Breast epithelium (tissue), 4 donors: ENCODE measurements around the gene COL4A2. TPM values are rescaled to one million over a fixed set of nuclear protein-coding genes. Genes with fewer than 3 reads are reported as not detected.

Source experiments
- DNase-seq, 2 donors: peaks; one replicate each; pipeline ENCODE4 v3.0.0-alpha.2; 2019; ENCODE audit warnings: low spot score in 2 of 2
- H3K27ac ChIP-seq, 2 donors: fragments of 200-600 bp; sonication (generic) in 1 of 2; one replicate each; pipeline ENCODE4 v1.5.1; 2016 to 2019; ENCODE audit warnings: mild to moderate bottlenecking in 1 of 2
- H3K27me3 ChIP-seq, 2 donors: fragments of 200-600 bp; sonication (generic) in 1 of 2; one replicate each; pipeline versions ENCODE4 v1.5.1 to v1.6.0; 2017 to 2019; ENCODE audit warnings: control low read depth in 1 of 2, mild to moderate bottlenecking in 1 of 2
- H3K36me3 ChIP-seq: fragments of 200-600 bp; one replicate; pipeline ENCODE4 v1.5.1; 2019
- H3K4me1 ChIP-seq, 2 donors: fragments of 200-600 bp; sonication (generic); one replicate each; pipeline ENCODE4 v1.5.1; 2016 to 2019; ENCODE audit warnings: control low read depth in 1 of 2
- H3K4me3 ChIP-seq, 3 donors: fragments of 200-600 bp; sonication (generic); 1 replicate in 2 of 3; 2 replicates in 1 of 3; pipeline ENCODE4 v1.5.1; 2016 to 2019; ENCODE audit warnings: mild to moderate bottlenecking in 3 of 3, moderate library complexity in 2 of 3
- H3K9me3 ChIP-seq, 2 donors: fragments of 200-600 bp; sonication (generic) in 1 of 2; one replicate each; pipeline ENCODE4 v1.5.1; 2016 to 2019; ENCODE audit warnings: control low read depth in 1 of 2
- POLR2A ChIP-seq: fragments of 450-650 bp; IDR thresholded peaks from one replicate; pipeline ENCODE4 v1.6.1; 2016; ENCODE audit warnings: antibody characterized with exemption, mild to moderate bottlenecking, moderate library complexity
- POLR2AphosphoS5 ChIP-seq, 3 donors: sonication (generic); formaldehyde crosslinking; IDR thresholded peaks; one replicate each; pipeline ENCODE4 v1.6.1; 2017; ENCODE audit warnings: antibody characterized with exemption in 3 of 3
- intact Hi-C: fragments of 100-400 bp; cut with DNase I; formaldehyde crosslinking; loops from one replicate; pipeline ENCODE4 v1.15.1; 2023; ENCODE audit warnings: low total_unique reads
- total RNA-seq, 3 donors: library from RNA; depleted of rRNA; stranded (reverse); fragments of >200 nt; gene quantifications; one replicate each; pipeline ENCODE4 v1.1.0, GENCODE V29; 2016
- TF ChIP-seq, protein P1 (sequence below), 3 donors: fragments of 450-650 bp; IDR thresholded peaks; one replicate each; pipeline ENCODE4 v1.5.1; 2016 to 2017; ENCODE audit warnings: antibody characterized with exemption in 3 of 3, mild to moderate bottlenecking in 3 of 3, moderate library complexity in 3 of 3

Gene COL4A2
- total RNA-seq, 3 donors from 2014 or later = 107 to 841 (median 307) TPM

DNA sequence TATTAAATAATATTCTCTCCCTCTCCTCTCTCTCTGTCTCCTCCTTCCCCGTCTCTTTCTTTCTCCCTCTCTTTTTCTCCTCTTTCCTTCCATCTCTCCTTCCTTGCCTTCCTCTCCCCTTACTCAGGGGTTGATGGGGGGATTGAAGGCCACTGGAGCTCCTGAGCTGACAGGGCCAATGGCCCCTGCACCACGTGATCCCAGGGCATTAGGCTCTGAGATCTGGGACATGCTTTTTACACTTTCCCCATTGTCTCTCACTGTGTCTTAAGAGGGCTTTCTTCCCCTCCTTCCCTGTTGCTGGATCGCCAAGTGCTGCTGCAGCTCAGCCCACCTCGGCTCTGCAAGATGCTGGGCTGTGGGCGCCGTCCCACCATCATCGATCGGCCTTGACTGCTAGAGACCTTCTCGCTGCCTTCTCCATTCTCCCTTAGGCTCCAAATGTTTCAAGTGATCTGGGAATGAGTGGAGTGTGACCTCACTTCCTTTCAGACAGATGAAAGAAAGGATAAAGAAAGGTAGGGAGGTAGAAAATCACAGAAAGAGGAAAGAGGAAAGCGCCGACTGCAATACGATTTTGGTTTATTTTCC, 42.3 kb upstream of the COL4A2 start:
- no peaks in the 10 kb centered on the region for H3K36me3 ChIP-seq
- H3K9me3 ChIP-seq = no peaks in the 10 kb centered on the region
- TF ChIP-seq, protein P1, sequence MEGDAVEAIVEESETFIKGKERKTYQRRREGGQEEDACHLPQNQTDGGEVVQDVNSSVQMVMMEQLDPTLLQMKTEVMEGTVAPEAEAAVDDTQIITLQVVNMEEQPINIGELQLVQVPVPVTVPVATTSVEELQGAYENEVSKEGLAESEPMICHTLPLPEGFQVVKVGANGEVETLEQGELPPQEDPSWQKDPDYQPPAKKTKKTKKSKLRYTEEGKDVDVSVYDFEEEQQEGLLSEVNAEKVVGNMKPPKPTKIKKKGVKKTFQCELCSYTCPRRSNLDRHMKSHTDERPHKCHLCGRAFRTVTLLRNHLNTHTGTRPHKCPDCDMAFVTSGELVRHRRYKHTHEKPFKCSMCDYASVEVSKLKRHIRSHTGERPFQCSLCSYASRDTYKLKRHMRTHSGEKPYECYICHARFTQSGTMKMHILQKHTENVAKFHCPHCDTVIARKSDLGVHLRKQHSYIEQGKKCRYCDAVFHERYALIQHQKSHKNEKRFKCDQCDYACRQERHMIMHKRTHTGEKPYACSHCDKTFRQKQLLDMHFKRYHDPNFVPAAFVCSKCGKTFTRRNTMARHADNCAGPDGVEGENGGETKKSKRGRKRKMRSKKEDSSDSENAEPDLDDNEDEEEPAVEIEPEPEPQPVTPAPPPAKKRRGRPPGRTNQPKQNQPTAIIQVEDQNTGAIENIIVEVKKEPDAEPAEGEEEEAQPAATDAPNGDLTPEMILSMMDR (IDR thresholded peaks at IDR 0.05) = no peak
- TF ChIP-seq POLR2AphosphoS5 (IDR thresholded peaks at IDR 0.05) (no peak), POLR2A (no peak)
- intact Hi-C loops = no loop called here
- peak overlapping the region; percentile 19 to 75 for H3K27ac ChIP-seq
- peaks cover 14 to 15% of the 10 kb centered on the region in 2 donors for H3K4me1 ChIP-seq
- H3K27me3 ChIP-seq = no peaks in the 10 kb centered on the region
- H3K4me3 ChIP-seq = no peak overlapping the region
- DNase-seq = no peak

DNA sequence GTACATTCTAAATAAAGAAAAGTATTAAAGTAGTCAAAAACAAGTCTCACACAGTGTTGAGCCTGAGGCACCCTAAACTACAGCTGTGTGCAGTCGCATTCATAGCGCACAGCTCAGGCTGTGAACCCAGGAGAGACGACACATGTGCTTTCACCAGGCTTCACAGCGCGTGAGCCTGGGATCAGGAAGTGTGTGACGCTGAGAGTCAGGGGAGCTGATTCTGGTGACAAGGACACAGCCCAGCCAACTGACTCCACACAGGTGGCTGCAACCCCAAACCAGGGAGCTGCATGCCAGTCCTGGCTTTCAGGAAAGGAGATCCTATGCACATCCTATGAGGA, 41.8 kb upstream of the COL4A2 start:
- Histone ChIP-seq H3K4me3 (peak overlapping the region in 1 of 3 donors; percentile 47), H3K4me1 (peaks cover 14 to 15% of the 10 kb centered on the region in 2 donors), H3K9me3 (no peaks in the 10 kb centered on the region), H3K36me3 (no peaks in the 10 kb centered on the region), H3K27ac (peak overlapping the region in 1 of 2 donors; percentile 75), H3K27me3 (no peaks in the 10 kb centered on the region)
- no peak for DNase-seq
- TF ChIP-seq POLR2AphosphoS5 (IDR thresholded peaks at IDR 0.05) (peak in 2 of 3 donors; percentile 6 to 9), POLR2A (no peak)
- intact Hi-C loops = no loop called here

DNA sequence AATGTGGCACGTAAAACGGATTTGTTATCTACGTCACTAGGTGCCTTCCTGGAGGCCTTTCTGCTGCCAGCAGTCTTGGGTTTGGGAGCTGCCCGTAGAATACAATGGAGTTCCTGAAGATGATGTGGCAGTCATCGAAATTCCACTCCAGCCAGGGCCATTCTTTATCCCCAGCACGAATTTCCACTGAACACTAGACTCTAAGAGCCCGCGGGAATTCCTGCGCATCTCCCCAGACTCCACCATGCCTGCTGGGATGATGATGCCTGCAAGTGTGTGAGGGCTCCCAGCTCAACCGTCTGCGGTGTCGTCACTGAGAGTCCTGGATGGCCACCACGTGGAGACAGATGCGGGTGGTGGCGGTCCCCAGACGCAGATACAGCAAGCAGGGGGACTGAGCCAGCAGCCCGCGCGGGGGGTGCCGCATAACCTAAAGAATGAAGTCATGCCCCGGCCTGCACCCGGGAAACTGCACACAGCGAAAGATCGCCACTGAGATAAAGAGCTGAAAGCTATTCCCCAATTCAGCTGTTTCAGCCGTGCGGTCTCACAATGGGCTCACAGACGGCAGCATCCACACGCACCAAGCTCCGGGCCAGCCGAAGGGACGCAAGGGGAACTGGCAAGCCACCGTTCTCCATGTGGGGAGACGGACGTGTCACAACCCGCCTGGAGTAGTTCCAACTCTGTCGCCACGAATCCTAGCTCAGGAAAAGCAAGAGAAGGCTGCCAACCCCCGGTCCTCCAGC, 41.2 kb upstream of the COL4A2 start:
- H3K27ac ChIP-seq = peak overlapping the region in 1 of 2 donors; percentile 75
- no peaks in the 10 kb centered on the region for H3K36me3 ChIP-seq
- H3K27me3 ChIP-seq = no peaks in the 10 kb centered on the region
- DNase-seq = peak in 1 of 2 donors; percentile 38
- intact Hi-C loops = no loop called here
- no peaks in the 10 kb centered on the region for H3K9me3 ChIP-seq
- peaks cover 14 to 15% of the 10 kb centered on the region in 2 donors for H3K4me1 ChIP-seq
- TF ChIP-seq POLR2A = no peak
- peak in 1 of 3 donors; percentile 3 for TF ChIP-seq POLR2AphosphoS5 (IDR thresholded peaks at IDR 0.05)
- peak overlapping the region in 2 of 3 donors; percentile 23 to 47 for H3K4me3 ChIP-seq

DNA sequence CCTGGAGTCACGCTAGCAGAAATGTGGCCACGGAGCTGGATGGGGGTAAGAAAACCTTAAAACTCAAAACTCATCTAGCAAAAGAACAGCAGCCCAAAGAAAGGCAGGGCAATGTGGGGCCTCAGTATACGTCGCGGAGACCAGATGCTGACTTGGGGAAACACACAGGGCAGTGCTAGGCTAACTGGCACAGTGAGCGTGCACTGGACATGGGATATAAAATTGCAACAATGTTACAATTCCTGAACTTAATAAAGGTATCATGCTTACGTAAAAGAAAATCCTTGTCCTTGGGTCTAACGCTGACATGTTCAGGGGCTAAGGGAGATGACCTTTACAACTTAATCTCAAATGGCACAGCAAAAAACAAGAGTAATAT, 40.7 kb upstream of the COL4A2 start:
- TF ChIP-seq, protein P1 (IDR thresholded peaks at IDR 0.05) = no peak
- no peak for TF ChIP-seq POLR2AphosphoS5 (IDR thresholded peaks at IDR 0.05)
- no peak for TF ChIP-seq POLR2A
- Histone ChIP-seq H3K4me3 (peak overlapping the region in 2 of 3 donors; percentile 23 to 47), H3K9me3 (no peaks in the 10 kb centered on the region), H3K36me3 (no peaks in the 10 kb centered on the region), H3K27me3 (no peaks in the 10 kb centered on the region), H3K27ac (peak overlapping the region in 1 of 2 donors; percentile 75), H3K4me1 (peaks cover 14 to 15% of the 10 kb centered on the region in 2 donors)
- DNase-seq = no peak
- intact Hi-C loops = no loop called here

DNA sequence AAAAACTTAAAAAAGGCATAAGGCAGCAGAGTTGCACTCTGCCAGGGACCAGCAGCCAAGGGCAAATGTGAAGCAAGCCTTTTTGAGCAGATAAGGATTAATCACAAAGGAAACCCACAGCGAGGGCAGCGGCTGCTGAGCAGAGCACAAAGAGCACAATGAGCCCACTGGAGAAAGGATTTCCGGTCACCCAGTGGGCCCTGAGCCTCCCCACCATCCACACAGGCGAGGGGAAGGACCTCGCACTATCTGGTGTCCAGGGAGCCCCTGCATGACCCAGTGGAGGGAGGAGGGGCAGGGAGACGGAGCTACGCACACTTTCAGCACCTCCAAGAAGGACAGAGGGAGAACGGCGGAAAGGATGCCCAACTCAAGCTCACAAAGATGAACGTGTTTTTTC, 40.1 kb upstream of the COL4A2 start:
- Histone ChIP-seq H3K4me1 (peaks cover 14 to 15% of the 10 kb centered on the region in 2 donors), H3K36me3 (no peaks in the 10 kb centered on the region), H3K9me3 (no peaks in the 10 kb centered on the region), H3K4me3 (no peak overlapping the region), H3K27me3 (no peaks in the 10 kb centered on the region), H3K27ac (no peak overlapping the region)
- TF ChIP-seq POLR2A (no peak), POLR2AphosphoS5 (IDR thresholded peaks at IDR 0.05) (no peak)
- TF ChIP-seq, protein P1 (IDR thresholded peaks at IDR 0.05) = no peak
- intact Hi-C loops = no loop called here
- no peak for DNase-seq

DNA sequence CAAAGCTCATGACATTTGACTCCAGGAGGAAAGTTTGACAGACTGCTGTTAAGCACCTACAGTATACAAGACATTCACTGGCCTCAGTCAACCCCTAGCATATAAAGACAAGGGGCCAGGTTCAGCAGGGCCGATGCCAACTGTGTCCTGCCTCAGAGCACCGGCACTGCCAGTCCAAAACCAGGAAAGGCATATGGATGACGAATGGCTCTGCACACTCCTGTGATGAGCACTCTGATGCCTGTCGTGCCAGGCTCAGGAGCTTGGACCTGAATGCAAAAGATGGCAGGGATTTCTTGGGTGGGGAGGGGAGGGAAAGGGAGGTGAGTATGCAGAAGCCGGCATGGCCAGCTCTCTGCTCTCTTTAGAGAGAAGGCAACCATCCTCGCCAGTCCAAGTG, 39.0 kb upstream of the COL4A2 start:
- H3K4me3 ChIP-seq = no peak overlapping the region
- H3K36me3 ChIP-seq = no peaks in the 10 kb centered on the region
- intact Hi-C loops = no loop called here
- TF ChIP-seq POLR2AphosphoS5 (IDR thresholded peaks at IDR 0.05) (no peak), POLR2A (no peak)
- TF ChIP-seq, protein P1 (IDR thresholded peaks at IDR 0.05) = no peak
- no peaks in the 10 kb centered on the region for H3K9me3 ChIP-seq
- no peak for DNase-seq
- peaks cover 8 to 11% of the 10 kb centered on the region in 2 donors for H3K4me1 ChIP-seq
- no peak overlapping the region for H3K27ac ChIP-seq
- no peaks in the 10 kb centered on the region for H3K27me3 ChIP-seq
